Activated gamma-delta T cell treated with anti-CD3 and anti-CD28 coated beads, Interleukin-2, amount 50 U/mL, for 16 hours (primary cell): Measurements from ENCODE around the gene KLHL17.
"Not testable (repeated sequence)": the region's sequence is repeated elsewhere in the genome, so short reads cannot be mapped to it uniquely, and the experiment has no call there.

Experiments used
- DNase-seq: peaks from one replicate; pipeline ENCODE4 v3.0.0-alpha.2; 2020; ENCODE audit warnings: low read depth

Gene KLHL17

DNA sequence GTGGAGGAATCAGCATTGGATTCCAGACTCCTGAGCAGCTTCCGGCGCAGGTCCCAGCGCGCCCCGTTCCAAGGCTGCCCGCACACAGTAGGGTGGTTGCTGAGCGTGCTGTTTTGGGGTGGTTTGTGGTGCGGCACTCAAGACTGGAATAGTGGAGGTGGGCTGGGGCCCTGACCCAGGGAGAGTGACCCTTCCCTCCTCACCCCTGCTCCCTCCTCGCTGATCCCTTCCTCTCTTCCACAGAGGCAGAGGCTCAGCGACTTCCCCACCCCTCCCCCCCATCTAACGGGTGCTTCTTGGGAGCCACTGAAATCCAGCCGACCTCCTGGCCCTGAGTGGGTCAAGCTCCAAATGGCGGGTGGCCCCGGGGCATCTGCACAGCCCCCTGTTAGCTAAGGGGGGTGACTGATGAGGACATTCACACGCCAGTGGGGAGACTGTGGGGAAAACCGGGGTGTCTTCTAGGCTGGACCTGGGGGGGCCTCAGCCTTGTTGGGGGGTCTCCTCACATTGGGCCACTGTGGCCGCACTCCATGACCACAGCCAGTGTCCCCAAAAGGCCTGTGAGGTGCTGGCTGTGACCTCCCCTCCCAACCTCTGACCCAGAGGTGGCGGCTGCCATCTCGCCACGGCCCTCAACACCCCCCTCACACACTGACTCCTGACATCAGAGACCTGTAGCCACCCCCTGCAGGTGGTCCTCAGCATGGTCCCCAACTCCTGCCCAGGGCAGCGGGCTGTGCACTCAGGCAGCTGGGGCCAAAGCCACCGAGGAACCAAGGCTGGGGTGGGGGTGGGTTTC, 43.4 kb downstream of the KLHL17 start:
- no peak for DNase-seq

DNA sequence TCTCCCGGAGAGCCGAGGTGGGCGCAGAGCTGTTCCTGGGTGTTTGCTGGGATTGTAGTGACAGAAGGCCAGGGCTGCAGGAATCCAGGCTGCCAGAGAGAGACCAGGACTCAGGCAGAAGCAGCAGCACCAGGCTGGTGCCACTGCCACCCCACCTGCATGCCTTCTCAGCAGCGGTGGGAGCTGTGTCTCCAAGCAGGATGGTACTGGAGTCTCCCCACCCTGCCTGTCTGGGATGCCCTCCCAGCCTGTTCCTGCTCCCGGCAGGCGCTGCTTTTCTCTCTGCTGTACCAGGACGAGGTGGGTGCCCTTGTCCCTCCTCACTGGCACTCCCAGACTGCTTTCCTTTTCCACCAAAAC, 44.0 kb downstream of the KLHL17 start:
- DNase-seq: no peak

GRCh38 chr1:1004780-1005697, 44.7 kb downstream of the KLHL17 start:
- DNase-seq: no peak

GRCh38 chr1:1005774-1006304, 45.5 kb downstream of the KLHL17 start:
- DNase-seq: no peak

GRCh38 chr1:1006305-1007159, 46.1 kb downstream of the KLHL17 start:
- DNase-seq: no peak

DNA sequence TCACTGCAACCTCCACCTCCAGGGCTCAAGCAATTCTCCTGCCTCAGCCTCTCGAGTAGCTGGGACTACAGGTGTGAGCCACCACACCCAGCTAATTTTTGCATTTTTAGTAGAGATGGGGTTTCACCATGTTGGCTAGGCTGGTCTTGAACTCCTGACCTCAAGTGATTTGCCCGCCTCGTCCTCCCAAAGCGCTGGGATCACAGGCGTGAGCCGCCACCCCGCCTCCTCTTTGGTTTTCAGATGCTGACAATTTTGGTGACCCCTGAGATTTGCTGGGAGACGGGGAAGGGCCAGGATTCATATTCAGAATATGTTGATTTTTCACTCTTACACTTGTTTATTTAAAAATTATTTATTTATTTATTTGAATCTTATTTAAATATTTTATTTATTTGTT, 49.7 kb downstream of the KLHL17 start:
- DNase-seq: not testable (repeated sequence)

DNA sequence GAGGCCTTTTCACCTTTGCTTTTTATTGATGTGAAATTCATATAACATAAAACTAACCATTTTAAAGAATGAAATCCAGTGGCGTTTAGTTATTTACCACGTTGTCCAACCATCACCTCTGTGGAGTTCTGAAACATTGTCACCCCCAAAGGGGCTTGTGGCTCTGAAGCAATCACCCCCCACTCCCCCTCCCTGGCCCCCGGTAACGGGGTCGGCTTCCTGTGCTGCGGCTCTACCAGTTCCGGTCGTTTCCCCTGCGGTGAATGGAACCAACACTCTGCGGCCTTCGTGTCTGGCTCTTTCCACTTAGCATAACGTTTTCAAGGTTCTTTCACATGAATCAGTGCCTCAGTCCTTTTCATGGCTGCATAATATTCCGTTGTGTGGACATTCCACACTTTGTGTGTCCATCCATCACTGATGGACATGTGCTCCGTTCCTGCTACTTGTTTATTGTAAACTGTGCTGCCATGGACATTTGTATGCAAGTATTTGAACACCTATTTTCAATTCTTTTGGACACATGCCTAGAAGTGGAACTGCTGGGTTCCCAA, 51.1 kb downstream of the KLHL17 start:
- DNase-seq: no peak

GRCh38 chr1:1012736-1013104, 52.3 kb downstream of the KLHL17 start:
- DNase-seq: not testable (repeated sequence)

- DNase-seq: peak; percentile 79
Observed at GRCh38 chr1:1013105-1013921, 52.9 kb downstream of the KLHL17 start, which contains the start of gene ISG15. ISG15 (plus strand) TSS chr1:1013497; CDS start chr1:1013574, 77 bp downstream.

- DNase-seq: no peak
Observed at GRCh38 chr1:1013922-1014648, 53.7 kb downstream of the KLHL17 start.

DNA sequence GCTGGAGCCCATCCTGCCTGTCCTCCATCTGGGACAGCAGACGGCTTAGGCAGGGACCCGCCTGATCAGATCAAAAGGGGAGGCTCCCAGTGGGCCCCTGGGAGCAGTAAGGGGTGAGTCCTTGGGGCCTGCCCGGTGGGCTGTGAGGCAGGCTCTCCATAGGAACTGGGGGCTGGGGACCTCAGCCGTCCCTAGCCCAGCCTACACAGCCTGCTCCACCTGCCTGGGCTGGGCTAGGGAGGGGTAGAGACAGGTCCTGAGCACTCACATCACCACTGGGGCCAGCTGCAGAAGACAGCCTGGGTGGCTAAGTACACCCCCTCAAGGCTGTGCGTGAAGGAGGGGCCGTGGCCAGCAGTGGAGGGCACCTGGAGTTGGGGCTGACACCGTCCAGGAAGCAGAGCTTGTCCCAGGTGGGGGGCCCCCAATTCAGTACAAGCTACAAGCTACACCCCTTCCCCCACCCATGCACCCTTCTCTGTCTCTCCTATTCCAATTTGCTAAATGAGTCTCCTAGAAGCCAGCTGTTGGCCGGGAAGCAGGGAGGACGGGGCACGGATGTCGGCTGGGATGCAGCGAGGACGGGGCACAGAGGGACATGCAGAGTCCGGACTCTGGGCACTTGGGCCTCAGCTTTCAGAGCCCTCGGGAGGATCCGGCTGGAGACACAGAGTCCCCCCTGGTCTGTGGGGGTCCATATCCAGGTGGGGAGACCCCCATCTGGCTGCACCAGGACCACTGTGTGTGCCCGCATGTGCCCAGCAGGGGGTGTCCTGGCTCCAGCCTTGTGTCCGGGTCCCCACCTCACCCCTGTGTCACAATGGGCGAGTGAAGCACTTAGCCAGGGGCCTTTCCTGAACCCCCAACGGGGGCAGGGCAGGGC, 54.7 kb downstream of the KLHL17 start:
- DNase-seq: no peak
